ENCODE measurements around the gene SLC13A1. TPM values are rescaled to one million over a fixed set of nuclear protein-coding genes. Genes with fewer than 3 reads are reported as not detected.
A peak's percentile ranks its signal among the peaks of the same experiment; 100 is the strongest.

The SLC13A1 gene
- total and polyA plus RNA-seq, 4 experiments from 2014 or later, result not detected

DNA sequence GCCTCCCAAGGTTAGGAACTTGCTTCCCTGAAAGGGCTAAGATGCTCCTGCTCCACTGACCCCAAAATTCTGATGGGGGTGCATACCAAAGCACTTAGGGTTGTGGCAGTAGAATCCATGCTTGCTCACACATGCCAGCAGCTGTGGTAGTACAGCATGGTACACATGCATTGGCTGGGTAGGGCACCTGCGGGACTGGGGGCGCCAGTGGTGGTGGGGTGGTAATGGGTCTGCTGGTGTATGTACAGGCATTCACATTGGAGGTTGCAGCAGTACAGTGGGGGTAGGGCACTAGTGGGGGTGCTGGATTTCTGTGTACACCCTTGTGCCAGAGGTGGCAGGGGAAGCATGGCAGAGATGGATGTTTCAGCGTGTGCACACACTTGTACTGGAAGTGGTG, 132.0 kb downstream of the SLC13A1 start:
- CTCF ChIA-PET (ENCODE audit: partially characterized antibody), result no interaction called here
- H3K4me1 ChIP-seq (ENCODE audit: insufficient read depth, low read length), result no peaks in the 10 kb centered on the region
- no peak overlapping the region for H3K4me3 ChIP-seq (ENCODE audit: low read length in 2 of 2)
- intact Hi-C loops (cut with micrococcal nuclease), result no loop called here
- no peak for DNase-seq
- H3K36me3 ChIP-seq (ENCODE audit: insufficient read depth, low read length), result no peaks in the 10 kb centered on the region
- POLR2A ChIA-PET (ENCODE audit: partially characterized antibody), result no interaction called here
- H3K27me3 ChIP-seq (ENCODE audit: insufficient read depth, low read length), result no peaks in the 10 kb centered on the region
- H3K9me3 ChIP-seq (ENCODE audit: control insufficient read depth in 1 of 2, low read length in 2 of 2), result no peaks in the 10 kb centered on the region
- Mint-ChIP-seq H3K27ac (peak overlapping the region in 1 of 7 donors; percentile 36), H3K27me3 (no peaks in the 10 kb centered on the region), H3K36me3 (no peaks in the 10 kb centered on the region), H3K4me3 (no peak overlapping the region), H3K9me3 (peaks cover 0 to 14% (median 6%) of the 10 kb centered on the region in 8 donors), H3K4me1 (no peaks in the 10 kb centered on the region)
- no peak overlapping the region for H3K27ac ChIP-seq (ENCODE audit: low read depth, low read length)

Other genes starting within 250 kb of the SLC13A1 start
- not detected for gene TAS2R16, start 204.3 kb downstream of the SLC13A1 start, total RNA-seq
- gene TAS2R16, start 204.3 kb downstream of the SLC13A1 start, polyA plus RNA-seq, result not detected

Data from CD4-positive, alpha-beta memory T cell (primary cell).